ENCODE data around the gene DPP7. TPM values are rescaled to one million over a fixed set of nuclear protein-coding genes. Genes with fewer than 3 reads are reported as not detected.

Gene DPP7
- total and polyA plus RNA-seq, 2 of the 8 experiments (the other 6 are each of a cell fraction or from before 2014, with no cell fraction given) = 21.2 to 26.8 TPM

DNA sequence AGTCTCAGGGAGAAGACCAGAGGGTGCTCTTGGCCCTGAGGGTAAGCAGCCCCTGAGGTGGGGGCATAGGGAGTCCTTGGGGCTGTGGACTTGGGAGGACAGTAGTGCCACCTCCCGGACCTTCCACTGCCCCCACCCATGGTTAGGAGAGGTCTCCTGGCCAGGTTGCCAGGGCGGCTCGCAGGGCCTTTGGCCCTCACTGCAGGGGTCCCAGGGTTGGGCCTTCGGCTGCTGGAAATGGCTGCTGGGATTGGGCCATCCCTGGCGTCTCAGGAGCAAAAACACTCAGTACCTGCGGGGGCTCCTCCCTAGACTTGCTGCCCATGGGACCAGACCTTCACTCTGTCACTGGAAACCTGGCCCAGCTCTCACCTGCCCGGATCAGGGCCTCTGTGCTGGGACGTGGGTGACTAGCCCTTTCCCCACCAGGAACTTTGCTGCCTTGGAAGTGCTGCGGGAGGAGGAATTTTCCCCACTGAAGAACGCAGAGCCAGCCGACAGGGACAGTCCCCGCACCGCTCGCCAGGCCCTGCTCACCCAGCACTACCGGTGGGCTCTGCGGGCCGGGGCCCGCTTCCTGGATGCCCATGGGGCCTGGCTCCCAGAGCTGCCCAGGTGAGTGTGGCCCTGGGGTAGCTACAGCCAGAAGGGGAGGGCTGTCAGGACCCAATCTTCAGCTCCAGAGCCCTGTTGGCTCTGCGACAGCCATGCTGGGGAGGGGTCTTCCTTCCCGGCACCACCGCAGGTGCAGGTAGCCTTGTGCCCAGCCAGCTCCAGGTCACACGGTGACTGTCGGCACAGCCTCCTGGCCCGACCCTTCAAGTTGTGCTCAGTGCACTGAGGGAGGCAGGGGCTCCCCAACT lies 34.0 kb downstream of the DPP7 start:
- H3K14ac ChIP-seq (ENCODE audit: insufficient read length) = no peak overlapping the region
- FAIRE-seq = no peak
- POLR2A ChIA-PET (ENCODE audit: partially characterized antibody) = interaction anchor here (1.1 kb wide), 1 partner anchor 14 kb away, joined by 3 read pairs; no protein-coding TSS in a partner anchor
- H4K20me1 ChIP-seq (replicated peaks in 1 of 2; ENCODE audit: control insufficient read depth in 1 of 2, insufficient read depth in 2 of 2, low read length in 2 of 2) = peaks cover 0 to 7% of the 10 kb centered on the region in 2 experiments
- no peaks in the 10 kb centered on the region for H3K9me3 ChIP-seq (ENCODE audit: insufficient read depth in 2 of 2, low read depth in 1 of 2, low read length in 1 of 2)
- H3K23ac ChIP-seq (ENCODE audit: insufficient read length) = no peak overlapping the region
- peaks cover 20 to 53% (median 35%) of the 10 kb centered on the region in 4 experiments for H3K27me3 ChIP-seq (replicated peaks in 1 of 4; ENCODE audit: control insufficient read depth in 3 of 4, extremely low read depth in 1 of 4, insufficient read depth in 3 of 4, low read length in 3 of 4)
- no peak overlapping the region for H2AFZ ChIP-seq (ENCODE audit: low read length)
- H3K36me3 ChIP-seq (ENCODE audit: control insufficient read depth in 2 of 4, insufficient read depth in 4 of 4, low read length in 3 of 4) = no peaks in the 10 kb centered on the region; a peak in 1 of 8 replicates
- H3K18ac ChIP-seq (ENCODE audit: extremely low read depth, low read length) = no peak overlapping the region
- 81% methylated on average over 21 of the region's 24 CpGs; no CpG with 5 or more reads in 1 of the 2 experiments for WGBS, 2 experiments (ENCODE audit: extremely low coverage in 1 of 2, insufficient coverage in 1 of 2, insufficient read length in 1 of 2, insufficient replicate concordance in 2 of 2, low coverage in 1 of 2, low lambda C conversion rate in 2 of 2, missing lambda C conversion rate in 1 of 2)
- H3K4me3 ChIP-seq (ENCODE audit: extremely low read depth in 1 of 4, insufficient read depth in 2 of 4, low read depth in 3 of 4, low read length in 4 of 4) = no peak overlapping the region
- H3K4me1 ChIP-seq (replicated peaks in 1 of 4; ENCODE audit: control insufficient read depth in 3 of 4, insufficient read depth in 4 of 4, low read length in 3 of 4) = peaks cover 0 to 13% (median 8%) of the 10 kb centered on the region in 4 experiments; a peak in 6 of 7 replicates
- no peak overlapping the region for H3K4ac ChIP-seq (replicated peaks; ENCODE audit: insufficient read length, low read depth, low read length)
- no peak overlapping the region for H3K56ac ChIP-seq (replicated peaks; ENCODE audit: insufficient read length, low read depth, low read length)
- no peak overlapping the region for H3K9ac ChIP-seq (replicated peaks in 1 of 4; ENCODE audit: extremely low read depth in 1 of 4, low read depth in 3 of 4, low read length in 3 of 4)
- CTCF ChIA-PET (ENCODE audit: partially characterized antibody) = interaction anchor here (1.8 to 2.1 kb wide), 3 partner anchors 10 to 16 kb away, joined by 8 to 11 read pairs (median 10); partner anchors contain the start of gene SAPCD2
- H4K91ac ChIP-seq (replicated peaks; ENCODE audit: insufficient read length, low read length) = no peak overlapping the region
- H2AK5ac ChIP-seq (ENCODE audit: low read depth, low read length) = no peak overlapping the region
- H4K5ac ChIP-seq (ENCODE audit: insufficient read length, low read depth, low read length) = no peak overlapping the region
- no peak overlapping the region for H2BK120ac ChIP-seq (replicated peaks; ENCODE audit: low read depth, low read length)
- H3K27ac ChIP-seq (ENCODE audit: low read depth, low read length) = no peak overlapping the region
- H3K79me2 ChIP-seq (ENCODE audit: control insufficient read depth in 1 of 2, insufficient read depth in 2 of 2, low read length in 2 of 2) = no peaks in the 10 kb centered on the region
- no peak overlapping the region for H3K4me2 ChIP-seq (ENCODE audit: insufficient read depth in 1 of 2, low read depth in 2 of 2, low read length in 2 of 2)
- TF ChIP-seq PHF8 (conservative IDR thresholded peaks at IDR 0.05; ENCODE audit: low read depth, low read length) (no peak), RFX5 (IDR thresholded peaks at IDR 0.05; ENCODE audit: borderline replicate concordance, low read depth, low read length) (no peak), SIN3A (conservative IDR thresholded peaks at IDR 0.05 in 1 of 2, IDR thresholded peaks at IDR 0.05 in 1 of 2; ENCODE audit: low read depth in 1 of 2, low read length in 2 of 2) (no peak), HDAC2 (IDR thresholded peaks at IDR 0.05; ENCODE audit: borderline replicate concordance in 1 of 2, low read depth in 2 of 2, low read length in 2 of 2) (no peak), TAF1 (IDR thresholded peaks at IDR 0.05; ENCODE audit: low read depth, low read length) (no peak), TAF7 (optimal IDR thresholded peaks at IDR 0.05; ENCODE audit: borderline replicate concordance, low read depth, low read length) (no peak)
- TF ChIP-seq, protein P1, sequence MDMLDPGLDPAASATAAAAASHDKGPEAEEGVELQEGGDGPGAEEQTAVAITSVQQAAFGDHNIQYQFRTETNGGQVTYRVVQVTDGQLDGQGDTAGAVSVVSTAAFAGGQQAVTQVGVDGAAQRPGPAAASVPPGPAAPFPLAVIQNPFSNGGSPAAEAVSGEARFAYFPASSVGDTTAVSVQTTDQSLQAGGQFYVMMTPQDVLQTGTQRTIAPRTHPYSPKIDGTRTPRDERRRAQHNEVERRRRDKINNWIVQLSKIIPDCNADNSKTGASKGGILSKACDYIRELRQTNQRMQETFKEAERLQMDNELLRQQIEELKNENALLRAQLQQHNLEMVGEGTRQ (IDR thresholded peaks at IDR 0.05; ENCODE audit: low read length) = no peak
- no peak overlapping the region for H2BK15ac ChIP-seq (ENCODE audit: low read length)
- no peak overlapping the region for H2BK20ac ChIP-seq (ENCODE audit: low read length)
- no peak for DNase-seq (ENCODE audit: low read depth in 1 of 2, low spot score in 2 of 2)
- no peaks in the 10 kb centered on the region for H3K79me1 ChIP-seq (ENCODE audit: low read depth, low read length)
- H2BK12ac ChIP-seq (ENCODE audit: low read depth, low read length) = no peak overlapping the region
- H2BK5ac ChIP-seq (ENCODE audit: low read depth, low read length) = no peak overlapping the region
- peaks cover 13% of the 10 kb centered on the region; the same call in 1 of the 2 replicates for H3K23me2 ChIP-seq (ENCODE audit: low read depth, low read length)
- H4K8ac ChIP-seq (ENCODE audit: extremely low read depth, insufficient read depth, low read length) = peak overlapping the region; percentile 59; the same call in 1 of the 2 replicates
